ENCODE measurements around the gene LMF1.

Gene LMF1

DNA sequence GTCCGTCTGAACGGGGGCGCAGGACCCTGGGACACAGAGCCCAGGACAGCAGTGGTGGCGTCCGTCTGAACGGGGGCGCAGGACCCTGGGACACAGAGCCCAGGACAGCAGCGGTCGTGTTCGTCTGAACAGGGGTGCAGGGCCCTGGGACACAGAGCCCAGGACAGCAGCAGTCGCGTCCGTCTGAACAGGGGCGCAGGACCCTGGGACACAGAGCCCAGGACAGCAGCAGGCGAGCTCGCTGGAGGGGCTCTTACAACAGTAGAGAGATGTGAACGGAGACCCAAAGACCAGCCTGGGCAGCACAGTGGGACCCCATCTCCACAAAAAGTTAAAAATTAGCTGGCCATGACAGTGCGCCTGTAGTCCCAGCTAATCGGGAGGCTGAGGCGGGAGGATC, 40.7 kb downstream of the LMF1 start:
- CTCF ChIA-PET: no interaction called here
- TF ChIP-seq, protein P1, sequence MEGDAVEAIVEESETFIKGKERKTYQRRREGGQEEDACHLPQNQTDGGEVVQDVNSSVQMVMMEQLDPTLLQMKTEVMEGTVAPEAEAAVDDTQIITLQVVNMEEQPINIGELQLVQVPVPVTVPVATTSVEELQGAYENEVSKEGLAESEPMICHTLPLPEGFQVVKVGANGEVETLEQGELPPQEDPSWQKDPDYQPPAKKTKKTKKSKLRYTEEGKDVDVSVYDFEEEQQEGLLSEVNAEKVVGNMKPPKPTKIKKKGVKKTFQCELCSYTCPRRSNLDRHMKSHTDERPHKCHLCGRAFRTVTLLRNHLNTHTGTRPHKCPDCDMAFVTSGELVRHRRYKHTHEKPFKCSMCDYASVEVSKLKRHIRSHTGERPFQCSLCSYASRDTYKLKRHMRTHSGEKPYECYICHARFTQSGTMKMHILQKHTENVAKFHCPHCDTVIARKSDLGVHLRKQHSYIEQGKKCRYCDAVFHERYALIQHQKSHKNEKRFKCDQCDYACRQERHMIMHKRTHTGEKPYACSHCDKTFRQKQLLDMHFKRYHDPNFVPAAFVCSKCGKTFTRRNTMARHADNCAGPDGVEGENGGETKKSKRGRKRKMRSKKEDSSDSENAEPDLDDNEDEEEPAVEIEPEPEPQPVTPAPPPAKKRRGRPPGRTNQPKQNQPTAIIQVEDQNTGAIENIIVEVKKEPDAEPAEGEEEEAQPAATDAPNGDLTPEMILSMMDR (IDR thresholded peaks at IDR 0.05; ENCODE audit: insufficient read depth, low read length, missing control alignments): no peak
- no peak for DNase-seq (ENCODE audit: low read depth, low spot score)
- POLR2A ChIA-PET: no interaction called here
- H3K4me3 ChIP-seq (ENCODE audit: low read depth, low read length): no peak overlapping the region

DNA sequence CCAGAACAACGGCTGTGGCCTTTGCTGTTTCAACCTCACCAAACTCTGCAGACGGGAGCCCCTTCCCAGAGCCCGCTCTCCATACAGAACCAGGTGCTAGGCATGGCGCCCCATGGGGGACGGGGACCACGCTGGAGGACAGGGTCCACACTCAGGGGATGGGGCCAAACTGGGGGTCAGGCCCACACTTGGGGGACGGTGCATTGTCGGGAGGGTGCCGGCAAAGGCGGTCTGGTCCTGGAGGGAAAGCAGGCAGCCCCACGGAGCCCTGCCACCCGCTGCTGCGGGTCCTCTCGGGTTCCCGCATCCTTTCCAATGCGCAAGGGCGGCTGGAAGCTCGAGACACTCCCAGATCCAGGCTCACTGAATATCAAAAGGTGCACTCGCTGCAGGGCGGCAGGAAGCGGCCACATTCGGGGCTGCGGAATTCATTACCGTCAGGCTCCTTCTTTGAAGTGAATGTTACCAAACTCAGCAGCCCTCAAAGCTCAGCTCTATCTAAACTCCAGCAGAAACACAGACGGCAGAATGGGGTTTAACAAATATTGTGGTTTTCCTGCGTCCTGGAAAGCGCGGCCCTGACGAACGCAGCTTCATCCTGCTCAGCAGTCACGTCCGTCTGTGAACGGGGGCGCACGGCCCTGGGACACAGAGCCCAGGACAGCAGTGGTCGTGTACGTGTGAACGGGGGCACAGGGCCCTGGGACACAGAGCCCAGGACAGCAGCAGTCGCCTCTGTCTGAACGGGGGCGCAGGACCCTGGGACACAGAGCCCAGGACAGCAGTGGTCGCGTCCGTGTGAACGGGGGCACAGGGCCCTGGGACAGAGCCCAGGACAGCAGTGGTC, 41.3 kb downstream of the LMF1 start:
- DNase-seq (ENCODE audit: low read depth, low spot score): no peak
- H3K4me3 ChIP-seq (ENCODE audit: low read depth, low read length): no peak overlapping the region
- ChIA-PET POLR2A (no interaction called here), CTCF (no interaction called here)
- TF ChIP-seq, protein P1 (IDR thresholded peaks at IDR 0.05; ENCODE audit: insufficient read depth, low read length, missing control alignments): no peak

DNA sequence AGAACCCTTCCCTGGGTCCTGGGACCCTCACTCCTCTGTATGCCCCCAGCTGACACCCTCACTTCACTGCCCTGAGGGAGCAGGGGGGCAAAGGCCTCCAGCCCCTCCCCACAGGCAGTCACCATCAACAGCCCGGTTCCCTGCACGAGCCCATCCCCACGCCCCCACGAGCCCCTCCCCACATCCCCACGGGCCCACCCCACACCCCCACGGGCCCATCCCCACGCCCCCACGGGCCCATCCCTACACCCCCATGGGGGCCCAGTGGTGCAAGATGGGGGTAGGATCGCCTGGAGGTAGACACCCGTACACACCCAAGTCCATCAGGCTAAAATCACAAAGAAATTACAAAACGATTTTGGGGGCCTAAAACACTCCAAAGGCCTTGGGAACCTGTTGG, 42.3 kb downstream of the LMF1 start:
- no peak for DNase-seq (ENCODE audit: low read depth, low spot score)
- TF ChIP-seq, protein P1 (IDR thresholded peaks at IDR 0.05; ENCODE audit: insufficient read depth, low read length, missing control alignments): no peak
- ChIA-PET POLR2A (no interaction called here), CTCF (no interaction called here)
- no peak overlapping the region for H3K4me3 ChIP-seq (ENCODE audit: low read depth, low read length)

DNA sequence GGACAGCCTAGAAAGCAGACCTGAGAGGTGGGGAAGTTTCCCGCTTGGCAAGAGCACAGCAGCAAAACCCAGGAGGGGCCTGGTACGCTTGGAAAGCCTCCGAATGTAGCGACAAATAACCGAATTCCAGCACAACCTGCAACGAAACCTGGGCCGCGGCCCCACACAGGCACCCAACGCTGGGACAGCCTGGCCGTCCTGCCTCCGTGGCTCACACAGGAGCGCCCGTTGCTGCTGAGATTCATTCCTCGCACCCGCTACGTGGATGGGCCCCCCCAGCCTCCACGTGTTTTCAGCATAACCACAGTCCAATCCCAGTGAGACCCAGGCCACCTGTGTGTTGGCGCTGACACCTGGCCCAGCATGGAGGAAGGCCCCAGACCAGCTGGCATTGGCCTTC, 42.9 kb downstream of the LMF1 start:
- H3K4me3 ChIP-seq (ENCODE audit: low read depth, low read length): no peak overlapping the region
- no peak for DNase-seq (ENCODE audit: low read depth, low spot score)
- TF ChIP-seq, protein P1 (IDR thresholded peaks at IDR 0.05; ENCODE audit: insufficient read depth, low read length, missing control alignments): no peak
- POLR2A ChIA-PET: no interaction called here
- CTCF ChIA-PET: no interaction called here

DNA sequence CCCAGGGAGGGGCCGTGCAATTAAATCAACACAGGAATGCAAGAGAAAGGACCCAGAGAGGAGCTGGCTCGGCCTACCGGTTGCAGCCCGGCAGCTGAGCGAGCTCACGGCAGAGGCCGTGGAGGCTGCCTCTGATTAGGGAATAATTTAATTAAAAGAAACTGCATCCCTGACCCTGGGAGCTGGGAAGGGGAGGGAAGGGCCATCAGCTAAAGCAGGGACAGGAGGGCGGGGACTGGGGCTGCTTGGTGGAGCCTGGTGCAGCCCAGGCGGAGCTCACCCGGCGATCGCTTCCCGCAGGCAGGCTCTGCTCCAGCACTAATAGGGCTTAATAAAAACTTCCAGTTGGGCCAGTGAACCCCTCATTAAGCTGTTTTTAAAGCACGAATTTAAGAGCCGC, 43.4 kb downstream of the LMF1 start:
- ChIA-PET POLR2A (no interaction called here), CTCF (no interaction called here)
- TF ChIP-seq, protein P1 (IDR thresholded peaks at IDR 0.05; ENCODE audit: insufficient read depth, low read length, missing control alignments): no peak

DNA sequence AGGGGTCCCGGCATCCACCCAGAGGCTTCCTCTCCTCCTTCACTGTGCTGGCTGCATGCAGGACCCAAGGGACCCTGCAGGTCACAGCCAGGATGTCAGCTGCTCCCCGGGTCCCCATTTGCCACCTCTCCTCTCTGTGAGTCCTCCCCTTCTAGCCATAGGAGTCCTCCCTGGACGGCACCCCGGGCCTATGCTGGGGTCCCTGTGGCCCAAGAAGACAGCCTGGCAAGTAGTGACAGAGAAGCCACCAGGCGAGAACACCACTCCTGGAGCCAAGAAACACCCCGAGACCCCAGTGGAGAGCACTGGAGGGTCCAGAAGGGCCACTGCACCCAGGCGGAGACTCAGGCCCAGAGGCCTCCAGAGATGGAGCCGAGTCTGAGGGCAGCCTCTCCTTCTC, 44.1 kb downstream of the LMF1 start:
- ChIA-PET CTCF (no interaction called here), POLR2A (no interaction called here)
- TF ChIP-seq, protein P1 (IDR thresholded peaks at IDR 0.05; ENCODE audit: insufficient read depth, low read length, missing control alignments): no peak
- H3K4me3 ChIP-seq (ENCODE audit: low read depth, low read length): no peak overlapping the region
- DNase-seq (ENCODE audit: low read depth, low spot score): no peak

More for the DNA sequence above, 43.4 kb downstream of the LMF1 start:
- DNase-seq (ENCODE audit: low read depth, low spot score): no peak
- no peak overlapping the region for H3K4me3 ChIP-seq (ENCODE audit: low read depth, low read length)
